Urinary bladder (tissue), 4 donors: Measurements from ENCODE around the gene C19orf25. TPM values are rescaled to one million over a fixed set of nuclear protein-coding genes. Genes with fewer than 3 reads are reported as not detected.
"Not testable (repeated sequence)": the region's sequence is repeated elsewhere in the genome, so short reads cannot be mapped to it uniquely, and the experiment has no call there.

Experiments used
- DNase-seq: peaks from one replicate; pipeline ENCODE4 v3.0.0-alpha.2; 2015; ENCODE audit errors: extremely low spot score
- H3K27ac ChIP-seq: one replicate; pipeline ENCODE4 v1.5.1; 2013; ENCODE audit warnings: low read depth, mild to moderate bottlenecking, moderate library complexity
- H3K36me3 ChIP-seq: one replicate; pipeline ENCODE4 v1.6.1; 2013; ENCODE audit warnings: mild to moderate bottlenecking, moderate library complexity; ENCODE audit not compliant: insufficient read depth
- H3K4me1 ChIP-seq: one replicate; pipeline ENCODE4 v1.6.1; 2013; ENCODE audit warnings: mild to moderate bottlenecking, moderate library complexity; ENCODE audit not compliant: insufficient read depth
- H3K4me3 ChIP-seq: one replicate; pipeline ENCODE4 v1.5.1; 2013; ENCODE audit warnings: low read depth, low read length
- WGBS: extraction: QIAGEN DNeasy Blood & Tissue Kit; methylation state at CpG from one replicate; pipeline ENCODE4 v1.1.7; 2013; 5-methylcytosine and 5-hydroxymethylcytosine counted together
- polyA plus RNA-seq: library from polyadenylated mRNA; stranded (reverse); fragments of 200-250 nt; gene quantifications from one replicate; pipeline ENCODE4 v1.2.3, GENCODE V29; 2013
- total RNA-seq: library from RNA; depleted of rRNA; stranded (reverse); fragments of >200 nt; gene quantifications from one replicate; pipeline ENCODE4 v1.2.3, GENCODE V29; 2014
- donor health status: healthy with polysubstance abuse.
- donor health status: healthy.

The C19orf25 gene
- total and polyA plus RNA-seq, 2 donors, result 15.0 to 40.5 TPM

DNA sequence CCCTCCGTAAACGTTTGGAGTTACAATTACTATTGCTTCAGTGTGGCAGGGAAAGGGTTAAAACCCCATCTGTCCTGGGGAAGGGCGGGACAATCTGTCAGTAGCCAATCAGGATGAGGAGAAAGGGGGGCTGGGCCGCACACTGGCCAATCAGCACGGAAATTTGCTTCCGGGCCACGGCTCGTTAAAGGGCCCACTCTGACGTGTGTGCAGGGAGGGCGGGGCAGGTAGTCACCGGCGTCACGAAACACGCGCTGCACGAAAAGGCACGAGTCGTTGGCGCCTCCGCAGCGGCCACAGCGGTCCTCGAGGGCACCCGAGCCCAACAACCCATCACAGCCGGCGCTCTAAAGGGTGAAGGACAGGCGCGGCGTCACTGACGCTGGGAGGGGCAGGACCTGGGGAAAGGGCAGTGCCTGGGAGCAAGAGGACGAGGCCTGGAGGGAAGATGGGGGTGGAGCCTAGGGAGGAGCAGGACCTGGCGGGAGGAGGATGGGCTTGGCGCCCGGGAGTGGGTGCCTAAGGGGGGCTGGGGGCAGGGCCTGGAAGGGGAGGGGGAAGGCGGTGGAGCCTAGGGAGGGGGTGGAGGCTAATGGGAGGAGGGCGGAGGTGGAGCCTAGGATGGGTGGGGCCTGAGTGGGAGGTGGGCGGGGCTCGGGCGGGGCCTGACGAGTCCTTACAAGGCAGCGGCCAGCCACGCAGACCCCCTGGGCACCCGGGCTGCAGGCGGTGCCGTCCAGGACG lies 28.9 kb upstream of the C19orf25 start:
- WGBS, result 1% methylated on average over 46 of the region's 46 CpGs
- peaks cover 2% of the 10 kb centered on the region for H3K4me1 ChIP-seq
- peak overlapping the region; percentile 24 for H3K4me3 ChIP-seq
- H3K36me3 ChIP-seq, result no peaks in the 10 kb centered on the region
- H3K27ac ChIP-seq, result no peak overlapping the region
- peak; percentile 93 for DNase-seq

DNA sequence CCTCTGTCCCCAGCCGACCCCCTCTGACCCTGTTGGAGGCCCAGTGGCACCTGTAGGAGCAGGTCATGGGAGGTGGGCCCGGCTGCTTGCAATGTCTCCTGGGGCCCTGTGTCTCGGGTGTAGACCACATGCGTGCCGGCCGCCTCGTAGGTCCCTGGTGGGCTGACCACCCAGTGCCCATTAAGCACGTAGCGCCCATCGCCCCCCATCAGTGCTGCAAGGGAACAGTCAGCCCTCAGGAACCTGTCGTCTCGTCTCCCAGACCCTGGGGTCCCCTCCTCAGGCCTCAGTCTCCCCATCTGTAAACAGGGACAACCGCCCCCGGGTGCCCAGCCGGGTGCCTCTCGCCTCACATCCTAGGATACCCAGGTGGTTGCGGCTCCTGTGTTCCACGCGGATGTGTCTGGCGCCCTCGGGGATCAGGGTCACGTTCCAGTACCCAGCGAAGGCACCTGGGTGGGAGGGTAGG lies 28.2 kb upstream of the C19orf25 start:
- no peaks in the 10 kb centered on the region for H3K4me1 ChIP-seq
- no peak for DNase-seq
- 63% methylated on average over 23 of the region's 23 CpGs for WGBS
- H3K4me3 ChIP-seq, result no peak overlapping the region
- H3K36me3 ChIP-seq, result no peaks in the 10 kb centered on the region
- H3K27ac ChIP-seq, result no peak overlapping the region

DNA sequence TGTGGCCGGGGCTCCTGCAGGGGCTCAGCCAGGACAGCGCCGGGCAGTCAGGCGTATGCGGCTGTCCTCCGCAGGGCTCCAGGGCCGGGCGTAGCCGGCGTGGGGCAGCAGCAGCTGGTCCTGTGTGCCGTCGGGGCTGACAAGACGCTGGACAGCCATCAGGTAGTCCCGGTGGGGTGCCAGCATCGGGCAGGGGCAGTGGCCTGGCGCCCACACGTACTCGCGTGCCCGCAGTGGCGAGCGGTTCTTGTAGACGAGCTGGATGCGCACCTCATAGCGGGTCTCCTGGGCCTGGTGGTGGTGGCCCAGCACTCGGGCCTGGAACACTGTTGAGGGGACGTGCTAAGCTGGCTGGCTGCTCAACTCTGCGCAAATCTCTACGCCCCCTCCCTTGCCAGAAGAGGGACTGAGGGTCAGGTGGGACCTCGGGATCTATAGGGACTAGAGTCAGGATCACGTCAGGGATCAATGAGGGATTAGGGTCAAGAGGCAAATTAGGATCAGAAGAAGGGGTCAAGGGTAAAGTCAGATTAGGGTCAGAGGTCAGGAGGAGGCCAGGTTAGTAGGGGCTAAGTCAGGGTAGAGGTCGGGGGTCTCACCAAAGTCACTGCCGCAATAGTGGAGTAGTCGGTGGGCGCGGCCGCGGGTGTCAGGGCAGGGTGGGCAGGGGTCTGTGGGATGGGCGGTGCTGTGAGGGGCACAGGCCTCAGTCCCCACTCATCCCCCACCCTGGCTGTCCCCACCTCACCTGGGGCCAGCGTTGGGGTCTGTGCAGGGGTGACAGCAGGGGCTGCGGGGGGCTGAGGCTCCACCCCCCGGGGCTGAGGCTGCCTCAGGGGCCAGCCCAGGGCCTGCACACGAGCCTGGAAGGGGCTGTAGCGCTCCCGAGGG lies 27.2 kb upstream of the C19orf25 start:
- H3K4me3 ChIP-seq, result no peak overlapping the region
- no peak overlapping the region for H3K27ac ChIP-seq
- 91% methylated on average over 45 of the region's 45 CpGs for WGBS
- H3K4me1 ChIP-seq, result no peaks in the 10 kb centered on the region
- DNase-seq, result no peak
- no peaks in the 10 kb centered on the region for H3K36me3 ChIP-seq

DNA sequence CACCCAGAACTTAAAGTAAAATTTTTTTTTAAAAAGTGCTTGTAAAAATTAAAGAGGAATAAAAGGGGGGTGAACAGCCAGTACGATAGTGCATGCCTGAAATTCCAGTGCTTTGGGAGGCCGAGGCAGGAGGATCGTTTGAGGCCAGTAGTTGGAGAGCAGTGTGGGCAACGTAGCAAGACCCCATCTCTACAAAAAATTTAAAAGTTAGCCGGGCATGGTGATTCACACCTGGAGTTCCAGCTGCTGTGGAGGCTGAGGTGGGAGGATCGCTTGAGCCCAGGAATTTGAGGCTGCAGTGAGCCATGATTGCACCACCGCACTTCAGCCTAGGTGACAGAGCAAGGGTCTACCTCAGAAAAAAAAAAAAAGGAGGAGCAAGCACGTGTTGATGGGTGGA lies 26.0 kb upstream of the C19orf25 start:
- Histone ChIP-seq H3K36me3 (no peaks in the 10 kb centered on the region), H3K4me1 (no peaks in the 10 kb centered on the region), H3K4me3 (no peak overlapping the region), H3K27ac (no peak overlapping the region)
- no peak for DNase-seq
- WGBS, result 79% methylated on average over 8 of the region's 8 CpGs

DNA sequence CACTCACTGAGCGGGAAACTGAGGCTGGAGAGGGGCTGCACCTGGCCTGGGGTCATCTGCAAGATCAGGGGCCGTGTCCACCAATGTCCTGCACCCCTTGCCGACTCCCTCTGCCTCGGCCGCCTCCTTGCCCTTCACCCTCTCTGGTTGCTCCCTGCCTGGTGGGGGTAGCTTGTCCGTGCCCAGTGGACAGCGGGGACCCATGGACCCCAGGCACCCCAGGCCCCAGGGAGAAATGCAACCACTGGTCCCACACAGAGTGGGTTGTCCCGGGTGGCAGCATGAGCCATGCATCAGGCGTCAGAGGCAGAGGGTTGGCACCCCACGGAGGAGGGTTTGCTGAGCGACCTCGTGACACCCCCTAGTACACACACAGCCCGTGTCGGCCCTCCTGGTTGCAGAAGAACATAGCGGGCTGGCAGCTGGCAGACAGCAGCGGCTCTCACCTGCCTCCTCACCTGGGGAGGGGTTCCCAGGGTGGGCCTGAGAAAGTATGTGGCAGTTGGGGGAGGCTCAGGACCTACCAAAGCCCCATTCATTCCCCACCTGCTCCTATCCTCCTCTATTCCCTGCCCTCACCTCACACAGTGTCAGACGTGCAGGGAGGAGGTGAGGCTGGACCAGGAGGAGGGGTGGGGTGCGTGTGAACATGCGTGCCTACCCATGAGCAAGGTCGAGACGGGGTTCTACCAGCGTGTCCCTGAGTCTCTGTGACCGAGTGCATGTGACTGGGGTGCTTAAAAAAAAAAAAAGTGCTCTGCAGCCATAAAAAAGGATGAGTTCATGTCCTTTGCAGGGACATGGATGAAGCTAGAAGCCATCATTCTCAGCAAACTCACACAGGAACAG lies 25.1 kb upstream of the C19orf25 start:
- 65% methylated on average over 23 of the region's 23 CpGs for WGBS
- no peak overlapping the region for H3K27ac ChIP-seq
- no peak for DNase-seq
- no peaks in the 10 kb centered on the region for H3K4me1 ChIP-seq
- H3K36me3 ChIP-seq, result no peaks in the 10 kb centered on the region
- H3K4me3 ChIP-seq, result no peak overlapping the region

DNA sequence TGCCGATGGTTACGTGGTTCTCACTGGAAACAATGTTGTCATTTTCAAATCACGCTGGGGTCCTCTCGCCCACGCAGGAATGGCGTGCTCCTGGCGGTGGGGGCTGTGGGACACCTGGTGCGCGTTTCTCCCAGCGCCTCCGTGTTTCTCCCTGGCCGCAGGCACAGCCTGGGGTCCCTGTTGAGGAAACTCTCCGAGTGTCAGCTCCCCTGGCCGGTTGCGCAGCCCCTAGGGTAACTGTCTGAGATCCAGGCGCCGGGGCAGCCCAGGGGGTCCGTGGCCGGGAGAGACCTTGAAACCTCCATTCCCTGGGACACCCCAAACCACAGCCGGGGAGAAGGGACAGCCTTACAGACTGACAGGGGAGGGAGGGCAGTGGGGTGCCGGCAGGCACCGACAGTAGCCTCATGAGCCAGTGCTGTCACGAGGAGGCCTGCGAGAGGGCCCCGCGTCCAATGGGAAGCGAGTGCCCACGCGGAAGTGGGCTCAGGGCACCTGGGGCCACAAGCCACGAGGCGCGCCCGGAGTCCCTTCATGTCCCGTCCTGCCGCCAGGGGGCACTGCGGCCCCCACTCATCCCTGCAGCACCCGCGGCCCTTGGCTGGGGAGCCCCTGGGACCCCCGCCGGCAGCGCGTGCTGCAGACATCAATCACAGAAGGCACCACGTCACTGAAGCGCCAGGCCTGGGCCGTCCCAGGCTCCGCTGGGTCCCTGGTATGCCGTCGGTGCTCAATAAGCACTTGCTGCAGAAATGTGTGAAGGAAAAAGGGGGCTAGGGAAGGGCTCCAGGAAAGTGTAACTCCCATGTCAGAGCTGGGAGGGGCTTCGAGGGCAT lies 24.3 kb upstream of the C19orf25 start:
- no peak for DNase-seq
- Histone ChIP-seq H3K4me1 (no peaks in the 10 kb centered on the region), H3K36me3 (no peaks in the 10 kb centered on the region), H3K4me3 (no peak overlapping the region), H3K27ac (no peak overlapping the region)
- 6% methylated on average over 49 of the region's 49 CpGs for WGBS

DNA sequence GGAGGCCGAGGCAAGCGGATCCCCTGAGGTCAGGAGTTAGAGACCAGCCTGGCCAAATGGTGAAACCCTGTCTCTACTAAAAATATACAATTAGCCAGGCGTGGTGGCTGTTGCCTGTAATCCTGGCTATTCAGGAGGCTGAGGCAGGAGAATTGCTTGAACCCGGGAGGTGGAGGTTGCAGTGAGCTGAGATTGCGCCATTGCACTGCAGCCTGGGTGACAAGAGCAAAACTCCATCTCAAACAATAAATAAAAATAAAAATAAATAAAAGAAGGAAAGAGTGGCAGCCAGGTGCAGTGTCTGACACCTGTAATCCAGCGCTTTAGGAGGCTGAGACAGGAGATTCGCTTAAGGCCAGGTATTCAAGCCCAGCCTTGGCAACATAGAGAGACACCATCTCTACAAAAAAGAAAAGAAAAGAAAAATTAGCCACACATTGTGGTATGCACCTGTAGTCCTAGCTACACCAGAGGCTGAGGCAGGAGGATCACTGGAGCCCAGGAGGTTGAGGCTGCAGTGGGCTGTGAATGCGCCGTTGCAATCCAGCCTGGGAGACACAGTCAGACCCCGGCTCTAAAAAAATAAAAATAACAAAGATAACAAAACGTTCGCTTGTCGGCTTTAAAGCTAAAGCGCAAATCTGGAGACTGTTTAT lies 23.5 kb upstream of the C19orf25 start:
- no peak for DNase-seq
- Histone ChIP-seq H3K4me1 (no peaks in the 10 kb centered on the region), H3K27ac (no peak overlapping the region), H3K4me3 (no peak overlapping the region), H3K36me3 (no peaks in the 10 kb centered on the region)
- 48% methylated on average over 14 of the region's 14 CpGs for WGBS

DNA sequence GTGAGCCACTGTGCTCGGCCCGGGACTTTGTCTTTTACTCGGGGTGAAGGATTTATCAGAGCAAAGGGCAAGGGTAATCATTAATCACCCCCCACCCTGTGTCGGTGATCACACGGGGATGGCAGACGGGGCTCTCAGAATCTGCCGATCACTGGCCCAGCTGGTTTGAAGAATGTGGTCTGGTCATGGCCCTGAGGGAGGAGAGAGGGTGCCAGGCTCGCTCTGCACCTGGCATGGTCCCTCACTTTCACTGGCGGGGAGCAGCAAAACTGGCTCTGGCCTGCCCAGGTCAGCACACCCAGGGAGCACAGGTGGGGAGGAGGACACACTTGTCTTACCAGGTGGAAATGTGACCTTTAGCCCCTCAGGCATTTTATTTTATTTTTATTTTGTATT lies 22.2 kb upstream of the C19orf25 start:
- 71% methylated on average over 9 of the region's 9 CpGs for WGBS
- Histone ChIP-seq H3K4me3 (no peak overlapping the region), H3K27ac (no peak overlapping the region), H3K36me3 (no peaks in the 10 kb centered on the region), H3K4me1 (no peaks in the 10 kb centered on the region)
- no peak for DNase-seq

DNA sequence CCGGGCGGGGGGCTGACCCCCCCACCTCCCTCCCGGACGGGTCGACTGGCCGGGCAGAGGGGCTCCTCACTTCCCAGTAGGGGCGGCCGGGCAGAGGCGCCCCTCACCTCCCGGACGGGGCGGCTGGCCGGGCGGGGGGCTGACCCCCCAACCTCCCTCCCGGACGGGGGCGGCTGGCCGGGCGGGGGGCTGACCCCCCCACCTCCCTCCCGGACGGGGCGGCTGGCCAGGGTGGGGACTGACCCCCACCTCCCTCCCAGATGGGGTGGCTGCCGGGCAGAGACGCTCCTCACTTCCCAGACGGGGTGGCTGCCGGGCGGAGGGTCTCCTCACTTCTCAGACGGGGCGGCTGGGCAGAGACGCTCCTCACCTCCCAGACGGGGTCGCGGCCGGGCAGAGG lies 20.2 kb upstream of the C19orf25 start:
- not testable (repeated sequence) for H3K4me1 ChIP-seq, DNase-seq, H3K27ac ChIP-seq, H3K4me3 ChIP-seq, H3K36me3 ChIP-seq
- WGBS, result 88% methylated on average over 19 of the region's 34 CpGs

DNA sequence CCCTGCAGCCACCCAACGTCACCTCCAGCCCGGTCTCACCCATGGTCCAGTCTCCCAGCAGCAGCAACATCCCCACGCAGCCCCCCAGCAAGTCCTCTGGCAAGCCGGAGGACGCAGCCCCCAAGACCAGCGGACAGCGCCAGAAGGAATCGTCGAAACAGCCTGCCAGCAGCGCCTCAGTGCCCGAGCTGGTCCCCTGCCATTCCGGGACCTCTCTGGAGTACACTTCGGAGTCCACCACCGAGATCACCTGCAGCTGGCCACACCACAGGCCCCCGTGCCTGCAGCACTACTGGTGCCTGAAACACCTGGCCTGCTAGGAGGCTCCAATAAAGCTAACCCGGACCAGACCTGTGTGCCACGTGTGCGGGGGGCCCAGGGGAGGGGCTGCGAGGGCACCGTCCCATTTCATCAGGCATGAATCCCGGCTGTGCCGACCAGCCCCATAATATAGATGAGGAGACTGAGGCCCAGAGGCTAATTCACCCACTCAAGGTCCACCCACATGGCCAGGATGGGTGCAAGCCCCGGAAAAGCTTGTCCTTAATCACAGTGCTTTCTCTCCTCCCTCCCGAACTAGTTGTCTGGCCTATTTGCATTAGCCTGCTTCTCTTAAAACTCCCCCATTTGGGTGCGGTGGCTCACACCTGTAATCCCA lies 18.7 kb upstream of the C19orf25 start:
- 80% methylated on average over 25 of the region's 25 CpGs for WGBS
- H3K4me1 ChIP-seq, result no peaks in the 10 kb centered on the region
- H3K36me3 ChIP-seq, result no peaks in the 10 kb centered on the region
- no peak overlapping the region for H3K4me3 ChIP-seq
- no peak overlapping the region for H3K27ac ChIP-seq
- DNase-seq, result no peak

DNA sequence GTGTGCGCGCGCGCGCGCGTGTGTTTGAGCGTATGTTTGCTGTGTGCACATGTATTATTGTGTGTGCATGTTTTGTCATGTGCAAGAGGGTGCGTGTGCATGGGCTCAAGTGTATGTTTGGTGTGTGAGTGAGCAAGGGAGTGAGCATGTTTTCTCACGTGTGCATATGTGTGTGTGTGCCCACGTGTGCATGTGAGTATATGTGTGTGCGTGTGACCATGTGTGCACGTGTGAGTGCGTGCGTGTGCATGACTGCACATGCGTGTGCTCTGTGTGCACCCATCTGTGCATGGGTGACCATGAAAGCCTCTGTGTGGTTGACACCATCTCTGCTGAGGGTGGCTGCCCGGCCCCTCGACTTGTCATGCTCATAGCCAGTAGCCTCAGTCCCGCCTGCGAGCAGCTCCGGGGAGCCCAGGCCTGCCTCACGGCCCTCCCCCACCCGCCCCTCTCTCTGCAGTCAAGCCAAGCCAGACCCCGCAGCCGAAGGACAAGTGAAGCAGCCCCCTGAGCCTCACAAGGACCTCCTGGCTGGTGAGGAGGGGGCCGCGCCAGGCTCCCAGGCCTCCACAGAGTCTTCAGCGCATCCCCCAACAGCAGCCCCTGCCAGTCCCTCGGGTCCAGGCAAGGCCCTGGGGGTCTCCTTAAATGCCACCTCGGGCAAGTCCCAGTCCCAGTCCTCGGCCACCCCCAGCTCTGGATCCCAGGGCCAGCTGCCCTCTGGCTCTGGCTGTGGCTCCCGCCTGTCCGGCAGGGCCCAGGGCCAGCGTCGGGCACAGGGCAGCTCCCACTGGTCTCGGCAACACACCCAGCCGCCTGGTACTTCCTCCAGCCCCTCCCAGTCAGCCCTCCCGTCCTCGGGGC lies 17.9 kb upstream of the C19orf25 start:
- no peak overlapping the region for H3K27ac ChIP-seq
- H3K4me3 ChIP-seq, result no peak overlapping the region
- 66% methylated on average over 39 of the region's 39 CpGs for WGBS
- no peaks in the 10 kb centered on the region for H3K4me1 ChIP-seq
- DNase-seq, result no peak
- no peaks in the 10 kb centered on the region for H3K36me3 ChIP-seq
